H9 (cell line): ENCODE data around the gene IFNGR1. TPM values are rescaled to one million over a fixed set of nuclear protein-coding genes. Genes with fewer than 3 reads are reported as not detected.
A peak's percentile ranks its signal among the peaks of the same experiment; 100 is the strongest.

Experiments
- DNase-seq: peaks from one replicate; pipeline ENCODE4 v3.0.0-alpha.2; 2017
- H2AFZ ChIP-seq: one replicate; pipeline ENCODE4 v1.6.1; 2013; ENCODE audit warnings: mild to moderate bottlenecking, low read length, control low read depth, moderate library complexity
- H2AK5ac ChIP-seq: 2 replicates; pipeline ENCODE4 v1.6.1; 2013; ENCODE audit warnings: low read length, control low read depth, mixed read lengths; ENCODE audit not compliant: insufficient read length
- H2BK120ac ChIP-seq: one replicate; pipeline ENCODE4 v1.6.1; 2013; ENCODE audit warnings: low read depth, mild to moderate bottlenecking, low read length, control low read depth, inconsistent platforms; ENCODE audit not compliant: poor library complexity, severe bottlenecking
- H2BK12ac ChIP-seq: 2 replicates; pipeline ENCODE4 v1.6.1; 2013; ENCODE audit warnings: low read length, control low read depth, mixed read lengths, low read depth; ENCODE audit not compliant: insufficient read length
- H2BK15ac ChIP-seq: 2 replicates; pipeline ENCODE4 v1.6.1; 2013; ENCODE audit warnings: low read depth, low read length, control low read depth
- H2BK20ac ChIP-seq: one replicate; pipeline ENCODE4 v1.6.1; 2013; ENCODE audit warnings: low read depth, mild to moderate bottlenecking, low read length, control low read depth, inconsistent platforms; ENCODE audit not compliant: poor library complexity, severe bottlenecking
- H2BK5ac ChIP-seq: 2 replicates; pipeline ENCODE4 v1.6.1; 2013; ENCODE audit warnings: low read length, control low read depth, mixed read lengths; ENCODE audit not compliant: insufficient read length
- H3K14ac ChIP-seq: 2 replicates; pipeline ENCODE4 v1.6.1; 2013; ENCODE audit warnings: low read length, control low read depth; ENCODE audit not compliant: insufficient read depth
- H3K18ac ChIP-seq: 2 replicates; pipeline ENCODE4 v1.6.1; 2013; ENCODE audit warnings: low read depth, mild to moderate bottlenecking, mixed read lengths, low read length, control low read depth; ENCODE audit not compliant: insufficient read length
- H3K23ac ChIP-seq: 2 replicates; pipeline ENCODE4 v1.6.1; 2013; ENCODE audit warnings: low read length, control low read depth, mixed read lengths, low read depth; ENCODE audit not compliant: insufficient read length
- H3K23me2 ChIP-seq: 2 replicates; pipeline ENCODE4 v1.6.1; 2013; ENCODE audit warnings: low read depth, mild to moderate bottlenecking, mixed read lengths, low read length, control low read depth; ENCODE audit not compliant: insufficient read length, poor library complexity, severe bottlenecking
- H3K27ac ChIP-seq: 2 replicates; pipeline ENCODE4 v1.5.1; 2013; ENCODE audit warnings: low read length, control low read depth, mixed read lengths, low read depth; ENCODE audit not compliant: insufficient read length
- H3K27me3 ChIP-seq: 2 replicates; pipeline ENCODE4 v1.6.1; 2013; ENCODE audit warnings: low read length, control low read depth, inconsistent platforms; ENCODE audit not compliant: insufficient read depth
- H3K4ac ChIP-seq: 2 replicates; pipeline ENCODE4 v1.6.1; 2013; ENCODE audit warnings: low read depth, mild to moderate bottlenecking, control low read depth, inconsistent platforms, low read length, moderate library complexity
- H3K4me1 ChIP-seq: 2 replicates; pipeline ENCODE4 v1.6.1; 2013; ENCODE audit warnings: low read length, control low read depth, inconsistent platforms; ENCODE audit not compliant: insufficient read depth
- H3K4me2 ChIP-seq: 2 replicates; pipeline ENCODE4 v1.6.1; 2013; ENCODE audit warnings: low read length, control low read depth, mixed read lengths; ENCODE audit not compliant: insufficient read length, insufficient read depth
- H3K56ac ChIP-seq: 2 replicates; pipeline ENCODE4 v1.6.1; 2013; ENCODE audit warnings: low read depth, mild to moderate bottlenecking, mixed read lengths, low read length, control low read depth; ENCODE audit not compliant: insufficient read length
- H3K79me1 ChIP-seq: 2 replicates; pipeline ENCODE4 v1.6.1; 2013; ENCODE audit warnings: low read depth, mild to moderate bottlenecking, moderate library complexity, low read length, control low read depth, inconsistent platforms; ENCODE audit not compliant: insufficient read depth, poor library complexity, severe bottlenecking
- H3K79me2 ChIP-seq: 2 replicates; pipeline ENCODE4 v1.6.1; 2013; ENCODE audit warnings: low read length, control low read depth, inconsistent platforms; ENCODE audit not compliant: insufficient read depth
- H3K9ac ChIP-seq: 2 replicates; pipeline ENCODE4 v1.6.1; 2013; ENCODE audit warnings: low read length, control low read depth, mixed read lengths; ENCODE audit not compliant: insufficient read length; ENCODE audit errors: extremely low read depth
- H3K9me3 ChIP-seq: one replicate; pipeline ENCODE4 v1.6.1; 2013; ENCODE audit warnings: low read depth, low read length, inconsistent platforms; ENCODE audit not compliant: control insufficient read depth
- H3T11ph ChIP-seq: one replicate; pipeline ENCODE4 v1.6.1; 2013; ENCODE audit warnings: mild to moderate bottlenecking, low read length, control low read depth, inconsistent platforms
- H4K20me1 ChIP-seq: one replicate; pipeline ENCODE4 v1.6.1; 2013; ENCODE audit not compliant: control insufficient read depth, insufficient read length, insufficient read depth
- H4K5ac ChIP-seq: 2 replicates; pipeline ENCODE4 v1.6.1; 2013; ENCODE audit warnings: low read depth, mild to moderate bottlenecking, mixed read lengths, low read length, control low read depth; ENCODE audit not compliant: insufficient read length
- H4K8ac ChIP-seq: replicated peaks from 2 replicates; pipeline ENCODE4 v1.6.1; 2013; ENCODE audit warnings: low read length, control low read depth, mixed read lengths, low read depth; ENCODE audit not compliant: insufficient read length
- H4K91ac ChIP-seq: 2 replicates; pipeline ENCODE4 v1.6.1; 2013; ENCODE audit warnings: low read depth, mild to moderate bottlenecking, moderate library complexity, mixed read lengths, low read length, control low read depth; ENCODE audit not compliant: insufficient read length
- H3K27ac Mint-ChIP-seq, 3 experiments: 2 replicates in 2 of 3; 3 replicates in 1 of 3; pipeline ENCODE4 v1.8.0; 2020 to 2021; ENCODE audit warnings: mixed read lengths in 3 of 3, mild to moderate bottlenecking in 1 of 3, moderate library complexity in 1 of 3
- H3K27me3 Mint-ChIP-seq: 2 replicates; pipeline ENCODE4 v1.8.0; 2021; ENCODE audit warnings: low read depth, mild to moderate bottlenecking, moderate library complexity, mixed read lengths
- H3K36me3 Mint-ChIP-seq, 3 experiments: 2 replicates in 2 of 3; 3 replicates in 1 of 3; pipeline ENCODE4 v1.8.0; 2020 to 2021; ENCODE audit warnings: low read depth in 3 of 3, mixed read lengths in 3 of 3; ENCODE audit not compliant: insufficient read depth in 1 of 3
- H3K4me1 Mint-ChIP-seq, 2 experiments: 2 replicates each; pipeline ENCODE4 v1.8.0; 2020; ENCODE audit warnings: mixed read lengths in 2 of 2
- H3K4me3 Mint-ChIP-seq, 2 experiments: 2 replicates in 1 of 2; 3 replicates in 1 of 2; pipeline ENCODE4 v1.8.0; 2020 to 2021; ENCODE audit warnings: mild to moderate bottlenecking in 2 of 2, mixed read lengths in 2 of 2, moderate library complexity in 1 of 2
- H3K9me3 Mint-ChIP-seq, 2 experiments: 2 replicates in 1 of 2; 3 replicates in 1 of 2; pipeline ENCODE4 v1.8.0; 2020; ENCODE audit warnings: mild to moderate bottlenecking in 2 of 2, mixed read lengths in 2 of 2, moderate library complexity in 1 of 2
- CTCF ChIP-seq: fragments of 200-600 bp; sonication (generic); conservative IDR thresholded peaks from 3 replicates; pipeline ENCODE4 v1.8.0; 2021; ENCODE audit warnings: antibody characterized with exemption, mild to moderate bottlenecking
- WGBS: extraction: QIAGEN DNeasy Blood & Tissue Kit; methylation state at CpG from one replicate; pipeline ENCODE4 v1.1.7; 2013; ENCODE audit warnings: missing lambda C conversion rate, low lambda C conversion rate, mixed read lengths; ENCODE audit not compliant: insufficient read length; ENCODE audit errors: extremely low coverage; 5-methylcytosine and 5-hydroxymethylcytosine counted together
- total RNA-seq: library from RNA; stranded (reverse); gene quantifications from 2 replicates; pipeline ENCODE4 v1.2.1, GENCODE V29; 2021

The IFNGR1 gene
- total RNA-seq, 1 experiment from 2014 or later, result 32.2 TPM

- H3K4me2 ChIP-seq, result no peak overlapping the region
- no peaks in the 10 kb centered on the region; the same call in 1 of the 2 replicates for H3K4me1 ChIP-seq
- no peak overlapping the region for H3K14ac ChIP-seq
- no peaks in the 10 kb centered on the region for H3K79me1 ChIP-seq
- no peaks in the 10 kb centered on the region for H4K20me1 ChIP-seq
- no peak overlapping the region for H2BK15ac ChIP-seq
- no peak overlapping the region for H3K27ac ChIP-seq
- no peak overlapping the region for H2BK12ac ChIP-seq
- H2BK20ac ChIP-seq, result no peak overlapping the region
- no peak overlapping the region for H3K9ac ChIP-seq
- no peak overlapping the region for H3K4ac ChIP-seq
- H2BK120ac ChIP-seq, result no peak overlapping the region
- H3T11ph ChIP-seq, result no peak overlapping the region
- H3K36me3 Mint-ChIP-seq, result peaks cover 2 to 15% (median 6%) of the 10 kb centered on the region in 3 experiments; a peak in 6 of 7 replicates
- H3K4me1 Mint-ChIP-seq, result peaks cover 0 to 12% of the 10 kb centered on the region in 2 experiments; a peak in 2 of 4 replicates
- no peak overlapping the region for H3K23ac ChIP-seq
- DNase-seq, result no peak
- peak overlapping the region; percentile 69 for H2AFZ ChIP-seq
- no peaks in the 10 kb centered on the region for H3K79me2 ChIP-seq
- no peak overlapping the region for H2BK5ac ChIP-seq
- H3K27ac Mint-ChIP-seq, result no peak overlapping the region
- no peaks in the 10 kb centered on the region; the same call in 1 of the 2 replicates for H3K27me3 ChIP-seq
- no peak for TF ChIP-seq CTCF
- no peak overlapping the region for H3K18ac ChIP-seq
- no peaks in the 10 kb centered on the region for H3K9me3 ChIP-seq
- H2AK5ac ChIP-seq, result no peak overlapping the region
- peaks cover 5 to 8% of the 10 kb centered on the region in 2 experiments; a peak in 4 of 5 replicates for H3K9me3 Mint-ChIP-seq
- no peak overlapping the region for H4K8ac ChIP-seq
- H3K27me3 Mint-ChIP-seq, result peaks cover 5% of the 10 kb centered on the region
- WGBS, result no CpG with 5 or more reads among the region's 7 CpGs
- no peak overlapping the region for H3K56ac ChIP-seq
- no peak overlapping the region for H3K4me3 Mint-ChIP-seq
- H3K23me2 ChIP-seq, result no peaks in the 10 kb centered on the region
- H4K91ac ChIP-seq, result no peak overlapping the region
- no peak overlapping the region for H4K5ac ChIP-seq
These were observed 15.0 kb upstream of the IFNGR1 start for GRCh38 chr6:137233911-137234863.
